Keratinocyte (primary cell): ENCODE results near the gene OLR1. TPM values are rescaled to one million over a fixed set of nuclear protein-coding genes. Genes with fewer than 3 reads are reported as not detected.

Experiments used
- DNase-seq: peaks from one replicate; pipeline ENCODE4 v3.0.0-alpha.2; 2011; ENCODE audit warnings: low read depth, missing footprints, low spot score
- FAIRE-seq: peaks from 2 replicates; lab custom pipeline; 2011; peaks lifted over from hg19 to GRCh38; lab: Jason Lieb, UNC
- H2AFZ ChIP-seq: 2 replicates; pipeline ENCODE4 v1.6.0; 2012; ENCODE audit warnings: low read length, control low read depth, inconsistent platforms; ENCODE audit not compliant: control insufficient read depth
- H3K27ac ChIP-seq: 2 replicates; pipeline ENCODE4 v1.5.1; 2011; ENCODE audit warnings: low read length; ENCODE audit not compliant: control insufficient read depth, insufficient read depth
- H3K27me3 ChIP-seq: 3 replicates; pipeline ENCODE4 v1.6.0; 2011; ENCODE audit warnings: low read length; ENCODE audit not compliant: control insufficient read depth, insufficient read depth; ENCODE audit errors: extremely low read depth
- H3K36me3 ChIP-seq, 2 experiments: 2 replicates in 1 of 2; 3 replicates in 1 of 2; pipeline ENCODE4 v1.5.1; 2011; ENCODE audit warnings: low read length in 2 of 2, mild to moderate bottlenecking in 1 of 2; ENCODE audit not compliant: control insufficient read depth in 2 of 2, insufficient read depth in 2 of 2; ENCODE audit errors: extremely low read depth in 1 of 2
- H3K4me1 ChIP-seq: 3 replicates; pipeline ENCODE4 v1.5.1; 2011; ENCODE audit warnings: low read length; ENCODE audit not compliant: control insufficient read depth, insufficient read depth; ENCODE audit errors: extremely low read depth
- H3K4me2 ChIP-seq: 3 replicates; pipeline ENCODE4 v1.6.0; 2011; ENCODE audit warnings: low read depth, low read length; ENCODE audit not compliant: control insufficient read depth, insufficient read depth; ENCODE audit errors: extremely low read depth
- H3K4me3 ChIP-seq, 3 experiments: fragments of 200-600 bp in 1 of 3; sonication (generic) in 1 of 3; 2 replicates in 2 of 3; 3 replicates in 1 of 3; pipeline ENCODE4 v1.5.1; 2011 to 2016; ENCODE audit warnings: low read length in 3 of 3, mild to moderate bottlenecking in 3 of 3, control low read depth in 2 of 3, inconsistent platforms in 1 of 3, low read depth in 1 of 3, mixed read lengths in 1 of 3, mixed run types in 1 of 3, moderate library complexity in 1 of 3; ENCODE audit not compliant: control insufficient read depth in 2 of 3, insufficient read depth in 2 of 3; ENCODE audit errors: extremely low read depth in 1 of 3
- H3K79me2 ChIP-seq: 2 replicates; pipeline ENCODE4 v1.6.0; 2012; ENCODE audit warnings: low read length; ENCODE audit not compliant: control insufficient read depth, insufficient read depth
- H3K9ac ChIP-seq: 3 replicates; pipeline ENCODE4 v1.6.0; 2011; ENCODE audit warnings: low read length; ENCODE audit not compliant: control insufficient read depth, insufficient read depth; ENCODE audit errors: extremely low read depth
- H3K9me1 ChIP-seq: 3 replicates; pipeline ENCODE4 v1.6.0; 2011; ENCODE audit warnings: low read length; ENCODE audit not compliant: control insufficient read depth, insufficient read depth; ENCODE audit errors: extremely low read depth
- H3K9me3 ChIP-seq: 2 replicates; pipeline ENCODE4 v1.5.1; 2012; ENCODE audit warnings: low read depth, low read length; ENCODE audit not compliant: control insufficient read depth
- H4K20me1 ChIP-seq: 3 replicates; pipeline ENCODE4 v1.6.0; 2011; ENCODE audit warnings: low read length; ENCODE audit not compliant: control insufficient read depth, insufficient read depth; ENCODE audit errors: extremely low read depth
- CTCF ChIP-seq, 3 experiments: IDR thresholded peaks in 1 of 3; conservative IDR thresholded peaks in 1 of 3; optimal IDR thresholded peaks in 1 of 3; 2 replicates in 2 of 3; 3 replicates in 1 of 3; pipeline versions ENCODE3 to v1.5.1; 2011; ENCODE audit warnings: low read length in 3 of 3, mild to moderate bottlenecking in 3 of 3, moderate library complexity in 2 of 3, control low read depth in 1 of 3, inconsistent platforms in 1 of 3; ENCODE audit not compliant: insufficient read depth in 2 of 3; ENCODE audit errors: extremely low read depth in 1 of 3
- EZH2 ChIP-seq: IDR thresholded peaks from one replicate; pipeline ENCODE4 v1.6.1; 2012; ENCODE audit warnings: inconsistent platforms, mild to moderate bottlenecking, low read length, moderate library complexity
- dilution Hi-C: fragments of 300-500 bp; cut with MboI; formaldehyde crosslinking; loops from one replicate; pipeline ENCODE4 v1.7.0; 2020; ENCODE audit warnings: low sequenced_read_pairs; ENCODE audit not compliant: extremely low pct_ligation_motif_present
- polyA plus RNA-seq, 5 experiments: library from polyadenylated mRNA; depleted of rRNA in 3 of 5; stranded (reverse) in 3 of 5; stranded (forward) in 1 of 5; unstranded in 1 of 5; fragments of >200 nt; gene quantifications; 1 replicate in 1 of 5; 2 replicates in 3 of 5; 3 replicates in 1 of 5; pipeline versions ENCODE4 v1.2.1 to v1.2.3, GENCODE V29; 2011 to 2012; ENCODE audit warnings: missing spikeins in 2 of 5, low read depth in 1 of 5, low replicate concordance in 1 of 5

OLR1 gene
- polyA plus RNA-seq, 1 donor (not counting 4 experiments of a cell fraction or from before 2014, with no cell fraction given): 0.17 TPM

- no peak overlapping the region for H3K9ac ChIP-seq
- no peaks in the 10 kb centered on the region for H3K4me1 ChIP-seq
- no peak overlapping the region for H3K27ac ChIP-seq
- DNase-seq (no peak), FAIRE-seq (no peak)
- H3K27me3 ChIP-seq: no peaks in the 10 kb centered on the region
- no peaks in the 10 kb centered on the region for H3K36me3 ChIP-seq
- no peak overlapping the region for H3K4me3 ChIP-seq
- TF ChIP-seq CTCF (optimal IDR thresholded peaks at IDR 0.05 in 1 of 3, IDR thresholded peaks at IDR 0.05 in 1 of 3, conservative IDR thresholded peaks at IDR 0.05 in 1 of 3; ENCODE audit: extremely low read depth in 1 of 3, insufficient read depth in 2 of 3, low read length in 3 of 3) (no peak), EZH2 (no peak)
- dilution Hi-C loops: no loop called here
- no peak overlapping the region for H2AFZ ChIP-seq
- no peaks in the 10 kb centered on the region for H3K9me1 ChIP-seq
- H3K4me2 ChIP-seq: no peak overlapping the region
- no peaks in the 10 kb centered on the region for H3K79me2 ChIP-seq
- no peaks in the 10 kb centered on the region for H3K9me3 ChIP-seq
- no peaks in the 10 kb centered on the region for H4K20me1 ChIP-seq
Observed at GRCh38 chr12:10147714-10148403, 24.1 kb downstream of the OLR1 start.

GRCh38 chr12:10142976-10143589 lies 28.8 kb downstream of the OLR1 start:
- no peaks in the 10 kb centered on the region for H3K4me1 ChIP-seq
- H3K27me3 ChIP-seq: no peaks in the 10 kb centered on the region
- H3K4me2 ChIP-seq: no peak overlapping the region
- FAIRE-seq: no peak
- no peak overlapping the region for H3K27ac ChIP-seq
- H3K79me2 ChIP-seq: no peaks in the 10 kb centered on the region
- no peaks in the 10 kb centered on the region for H4K20me1 ChIP-seq
- TF ChIP-seq EZH2 (no peak), CTCF (optimal IDR thresholded peaks at IDR 0.05 in 1 of 3, IDR thresholded peaks at IDR 0.05 in 1 of 3, conservative IDR thresholded peaks at IDR 0.05 in 1 of 3; ENCODE audit: extremely low read depth in 1 of 3, insufficient read depth in 2 of 3, low read length in 3 of 3) (no peak)
- no peak overlapping the region for H3K9ac ChIP-seq
- H3K9me1 ChIP-seq: no peaks in the 10 kb centered on the region
- dilution Hi-C loops: no loop called here
- no peaks in the 10 kb centered on the region for H3K36me3 ChIP-seq
- H3K9me3 ChIP-seq: no peaks in the 10 kb centered on the region
- H2AFZ ChIP-seq: no peak overlapping the region
- H3K4me3 ChIP-seq: no peak overlapping the region
- no peak for DNase-seq
